BE2C (cell line): ENCODE measurements around the gene TTLL10.
A peak's percentile ranks its signal among the peaks of the same experiment; 100 is the strongest.
"Not testable (repeated sequence)": the region's sequence is repeated elsewhere in the genome, so short reads cannot be mapped to it uniquely, and the experiment has no call there.

Experiments used
- DNase-seq: peaks from one replicate; pipeline ENCODE4 v3.0.0-alpha.2; 2020
- H3K27me3 ChIP-seq: fragments of 250-450 bp; sonication (Bioruptor Pico); 2 replicates; pipeline ENCODE4 v1.5.1; 2020; ENCODE audit warnings: mild to moderate bottlenecking
- H3K36me3 ChIP-seq: fragments of 250-450 bp; sonication (Bioruptor Pico); 2 replicates; pipeline ENCODE4 v1.5.1; 2020; ENCODE audit warnings: mild to moderate bottlenecking
- H3K4me1 ChIP-seq: fragments of 250-450 bp; sonication (Bioruptor Pico); 2 replicates; pipeline ENCODE4 v1.5.1; 2020
- H3K4me3 ChIP-seq: 2 replicates; pipeline ENCODE4 v1.5.1; 2011; ENCODE audit warnings: low read depth, low read length
- H3K9me3 ChIP-seq: fragments of 250-450 bp; sonication (Bioruptor Pico); 2 replicates; pipeline ENCODE4 v1.5.1; 2020
- CTCF ChIP-seq: IDR thresholded peaks from 2 replicates; pipeline ENCODE4 v1.5.1; 2012; ENCODE audit warnings: mild to moderate bottlenecking, low read depth, low read length

The TTLL10 gene

GRCh38 chr1:1187938-1188337, 14.3 kb downstream of the TTLL10 start:
- Histone ChIP-seq H3K36me3 (no peaks in the 10 kb centered on the region), H3K27me3 (peaks cover 2% of the 10 kb centered on the region; the same call in 1 of the 2 replicates), H3K9me3 (no peaks in the 10 kb centered on the region), H3K4me3 (no peak overlapping the region), H3K4me1 (no peaks in the 10 kb centered on the region; the same call in 1 of the 2 replicates)
- no peak for DNase-seq
- TF ChIP-seq CTCF = no peak

GRCh38 chr1:1189111-1189510, 15.4 kb downstream of the TTLL10 start:
- Histone ChIP-seq H3K9me3 (no peaks in the 10 kb centered on the region), H3K4me1 (no peaks in the 10 kb centered on the region; the same call in 1 of the 2 replicates), H3K27me3 (peaks cover 6% of the 10 kb centered on the region), H3K36me3 (no peaks in the 10 kb centered on the region), H3K4me3 (no peak overlapping the region)
- no peak for TF ChIP-seq CTCF
- DNase-seq = no peak

GRCh38 chr1:1191734-1192133, 18.1 kb downstream of the TTLL10 start:
- no peaks in the 10 kb centered on the region for H3K4me1 ChIP-seq
- DNase-seq = no peak
- H3K9me3 ChIP-seq = no peaks in the 10 kb centered on the region
- H3K36me3 ChIP-seq = no peaks in the 10 kb centered on the region
- no peak for TF ChIP-seq CTCF
- H3K4me3 ChIP-seq = no peak overlapping the region
- peaks cover 6% of the 10 kb centered on the region for H3K27me3 ChIP-seq

GRCh38 chr1:1194723-1195122, 21.0 kb downstream of the TTLL10 start:
- no peak for DNase-seq
- no peaks in the 10 kb centered on the region for H3K4me1 ChIP-seq

GRCh38 chr1:1195726-1196125, 22.0 kb downstream of the TTLL10 start:
- H3K27me3 ChIP-seq = peaks cover 19% of the 10 kb centered on the region
- not testable (repeated sequence) for H3K4me1 ChIP-seq, DNase-seq, H3K4me3 ChIP-seq, H3K36me3 ChIP-seq, H3K9me3 ChIP-seq

More at GRCh38 chr1:1194723-1195122, 21.0 kb downstream of the TTLL10 start:
- no peak overlapping the region for H3K4me3 ChIP-seq
- peaks cover 9% of the 10 kb centered on the region for H3K27me3 ChIP-seq
- H3K9me3 ChIP-seq = no peaks in the 10 kb centered on the region
- no peak for TF ChIP-seq CTCF
- no peaks in the 10 kb centered on the region for H3K36me3 ChIP-seq

- peaks cover 28% of the 10 kb centered on the region for H3K27me3 ChIP-seq
- no peak for TF ChIP-seq CTCF
- H3K9me3 ChIP-seq = no peaks in the 10 kb centered on the region
- DNase-seq = peak; percentile 7
- no peaks in the 10 kb centered on the region for H3K36me3 ChIP-seq
- H3K4me3 ChIP-seq = no peak overlapping the region
- H3K4me1 ChIP-seq = no peaks in the 10 kb centered on the region
These were observed 22.9 kb downstream of the TTLL10 start for GRCh38 chr1:1196431-1197187.

- no peak for TF ChIP-seq CTCF
- no peak overlapping the region for H3K4me3 ChIP-seq
- no peaks in the 10 kb centered on the region for H3K4me1 ChIP-seq
- no peaks in the 10 kb centered on the region for H3K36me3 ChIP-seq
- no peaks in the 10 kb centered on the region for H3K9me3 ChIP-seq
- H3K27me3 ChIP-seq = peaks cover 28% of the 10 kb centered on the region
- no peak for DNase-seq
These were observed 23.5 kb downstream of the TTLL10 start for GRCh38 chr1:1197188-1197500.
